IMR-90 (cell line): ENCODE measurements around the gene TOPORS. TPM values are rescaled to one million over a fixed set of nuclear protein-coding genes. Genes with fewer than 3 reads are reported as not detected.

Source experiments
- ATAC-seq: fragments of 200-7000 bp; cut with Tn5 transposase; 2 replicates; pipeline ENCODE4 v1.9.1; 2020; ENCODE audit warnings: low read depth, mild to moderate bottlenecking, moderate library complexity
- BruUV-seq: library from RNA; stranded (reverse); fragments of 400-500 nt; replicated peaks from 2 replicates; lab custom pipeline; 2021; lab: Mats Ljungman, UMichigan
- CTCF ChIA-PET: fragments of 300-600 bp; formaldehyde crosslinking; extraction: SDS; loops from one replicate; lab custom pipeline; 2021; ENCODE audit warnings: antibody characterized with exemption; lab: Yijun Ruan, JAX
- POLR2A ChIA-PET: fragments of 300-600 bp; sonication (Branson Sonifier 250); formaldehyde crosslinking; loops from one replicate; lab custom pipeline; 2022; ENCODE audit warnings: antibody characterized with exemption; ENCODE audit not compliant: unreplicated experiment; lab: Charles Lee
- DNase-seq: peaks from one replicate; pipeline ENCODE4 v3.0.0; 2013
- H2AFZ ChIP-seq: replicated peaks from 2 replicates; pipeline ENCODE3; 2013; ENCODE audit warnings: low read length, mild to moderate bottlenecking; ENCODE audit not compliant: poor library complexity
- H2AK5ac ChIP-seq: 2 replicates; pipeline ENCODE4 v1.6.1; 2013; ENCODE audit warnings: low read depth, low read length, inconsistent platforms
- H2AK9ac ChIP-seq: replicated peaks from 2 replicates; pipeline ENCODE3; 2013; ENCODE audit warnings: mild to moderate bottlenecking, low read depth, low read length, moderate library complexity; ENCODE audit not compliant: poor library complexity
- H2BK120ac ChIP-seq: 2 replicates; pipeline ENCODE4 v1.6.1; 2013; ENCODE audit warnings: low read depth, low read length, inconsistent platforms
- H2BK15ac ChIP-seq: 3 replicates; pipeline ENCODE4 v1.6.1; 2013; ENCODE audit warnings: low read depth, low read length, inconsistent platforms
- H2BK20ac ChIP-seq: 2 replicates; pipeline ENCODE4 v1.6.1; 2013; ENCODE audit warnings: low read depth, mild to moderate bottlenecking, inconsistent platforms, low read length, moderate library complexity
- H2BK5ac ChIP-seq: 2 replicates; pipeline ENCODE4 v1.6.1; 2013; ENCODE audit warnings: mild to moderate bottlenecking, low read depth, low read length, inconsistent platforms; ENCODE audit not compliant: poor library complexity, severe bottlenecking
- H3K14ac ChIP-seq: replicated peaks from 2 replicates; pipeline ENCODE4 v1.6.1; 2013; ENCODE audit warnings: low read depth, low read length, inconsistent platforms
- H3K18ac ChIP-seq: 2 replicates; pipeline ENCODE4 v1.6.1; 2013; ENCODE audit warnings: low read depth, low read length, control low read depth
- H3K23ac ChIP-seq: 2 replicates; pipeline ENCODE4 v1.6.1; 2013; ENCODE audit warnings: low read depth, low read length, inconsistent platforms
- H3K27ac ChIP-seq: 2 replicates; pipeline ENCODE4 v1.5.1; 2013; ENCODE audit warnings: mild to moderate bottlenecking, control low read depth, low read length; ENCODE audit not compliant: insufficient read depth
- H3K27me3 ChIP-seq: 2 replicates; pipeline ENCODE4 v1.6.1; 2013; ENCODE audit warnings: low read length; ENCODE audit not compliant: control insufficient read depth, insufficient read depth
- H3K36me3 ChIP-seq: 2 replicates; pipeline ENCODE4 v1.6.1; 2013; ENCODE audit warnings: low read length, mixed read lengths; ENCODE audit not compliant: control insufficient read depth, insufficient read depth
- H3K4ac ChIP-seq: 2 replicates; pipeline ENCODE4 v1.6.1; 2013; ENCODE audit warnings: low read depth, low read length, inconsistent platforms
- H3K4me1 ChIP-seq: 2 replicates; pipeline ENCODE4 v1.6.1; 2013; ENCODE audit warnings: low read length, mixed read lengths; ENCODE audit not compliant: control insufficient read depth, insufficient read depth
- H3K4me2 ChIP-seq: 2 replicates; pipeline ENCODE4 v1.6.1; 2013; ENCODE audit warnings: low read depth, mild to moderate bottlenecking, control low read depth, low read length, moderate library complexity
- H3K4me3 ChIP-seq: 2 replicates; pipeline ENCODE4 v1.5.1; 2013; ENCODE audit warnings: low read depth, mild to moderate bottlenecking, control low read depth, low read length, moderate library complexity; ENCODE audit not compliant: insufficient read depth
- H3K56ac ChIP-seq: 2 replicates; pipeline ENCODE4 v1.6.1; 2013; ENCODE audit warnings: low read length, inconsistent platforms; ENCODE audit not compliant: insufficient read depth; ENCODE audit errors: extremely low read depth
- H3K79me1 ChIP-seq, 2 experiments: 2 replicates each; pipeline ENCODE4 v1.6.1; 2013; ENCODE audit warnings: low read length in 2 of 2, inconsistent platforms in 1 of 2, low read depth in 1 of 2
- H3K9ac ChIP-seq: 2 replicates; pipeline ENCODE4 v1.6.1; 2013; ENCODE audit warnings: low read depth, low read length, control low read depth
- H3K9me1 ChIP-seq: 2 replicates; pipeline ENCODE4 v1.6.1; 2013; ENCODE audit warnings: low read length, inconsistent platforms; ENCODE audit not compliant: insufficient read depth
- H3K9me3 ChIP-seq: 2 replicates; pipeline ENCODE4 v1.6.1; 2013; ENCODE audit warnings: low read length; ENCODE audit not compliant: control insufficient read depth, insufficient read depth
- H4K20me1 ChIP-seq: 2 replicates; pipeline ENCODE4 v1.6.1; 2013; ENCODE audit warnings: low read length, inconsistent platforms; ENCODE audit not compliant: insufficient read depth
- H4K5ac ChIP-seq: 2 replicates; pipeline ENCODE4 v1.6.1; 2013; ENCODE audit warnings: mild to moderate bottlenecking, low read depth, low read length, control low read depth
- H4K8ac ChIP-seq, 2 experiments: 2 replicates each; pipeline ENCODE4 v1.6.1; 2013; ENCODE audit warnings: low read depth in 2 of 2, low read length in 2 of 2, control low read depth in 1 of 2, inconsistent platforms in 1 of 2
- H4K91ac ChIP-seq: 2 replicates; pipeline ENCODE4 v1.6.1; 2013; ENCODE audit warnings: low read depth, low read length, inconsistent platforms; ENCODE audit not compliant: insufficient read depth
- BHLHE40 ChIP-seq: fragments of 150-350 bp; IDR thresholded peaks from 2 replicates; pipeline ENCODE4 v1.6.1; 2016; ENCODE audit warnings: mild to moderate bottlenecking, low read depth, low read length
- CEBPB ChIP-seq: IDR thresholded peaks from 2 replicates; pipeline ENCODE4 v1.6.1; 2012; ENCODE audit warnings: low read depth, low read length, improper control_type of control experiment
- CHD1 ChIP-seq: IDR thresholded peaks from 2 replicates; pipeline ENCODE4 v1.6.1; 2012; ENCODE audit warnings: low read depth, low read length, improper control_type of control experiment
- CTCF ChIP-seq: conservative IDR thresholded peaks from 2 replicates; pipeline ENCODE4 v1.5.1; 2012; ENCODE audit warnings: mild to moderate bottlenecking, low read depth, low read length, improper control_type of control experiment
- FOS ChIP-seq: fragments of 150-350 bp; IDR thresholded peaks from 2 replicates; pipeline ENCODE4 v1.6.1; 2016; ENCODE audit warnings: low read depth, low read length
- MAFK ChIP-seq: IDR thresholded peaks from 2 replicates; pipeline ENCODE4 v1.6.1; 2012; ENCODE audit warnings: low read depth, low read length, improper control_type of control experiment
- MAZ ChIP-seq: IDR thresholded peaks from 2 replicates; pipeline ENCODE4 v1.6.1; 2012; ENCODE audit warnings: low read depth, mild to moderate bottlenecking, low read length, improper control_type of control experiment, moderate library complexity, borderline replicate concordance
- MXI1 ChIP-seq: IDR thresholded peaks from 2 replicates; pipeline ENCODE4 v1.6.1; 2012; ENCODE audit warnings: low read depth, mild to moderate bottlenecking, low read length, moderate library complexity, borderline replicate concordance
- NFE2L2 ChIP-seq: fragments of 150-350 bp; IDR thresholded peaks from 2 replicates; pipeline ENCODE4 v1.6.1; 2016; ENCODE audit warnings: low read depth, mild to moderate bottlenecking, low read length
- POLR2A ChIP-seq: IDR thresholded peaks from 2 replicates; pipeline ENCODE4 v1.6.1; 2012; ENCODE audit warnings: mild to moderate bottlenecking, low read depth, low read length
- RAD21 ChIP-seq: IDR thresholded peaks from 2 replicates; pipeline ENCODE4 v1.6.1; 2012; ENCODE audit warnings: low read length, improper control_type of control experiment
- RCOR1 ChIP-seq: IDR thresholded peaks from 2 replicates; pipeline ENCODE4 v1.6.1; 2012; ENCODE audit warnings: mild to moderate bottlenecking, low read length, improper control_type of control experiment; ENCODE audit not compliant: insufficient replicate concordance
- RFX5 ChIP-seq: IDR thresholded peaks from 2 replicates; pipeline ENCODE4 v1.8.0; 2012; ENCODE audit warnings: low read depth, mild to moderate bottlenecking, low read length, moderate library complexity
- SMC3 ChIP-seq: fragments of 150-350 bp; IDR thresholded peaks from 2 replicates; pipeline ENCODE4 v1.6.1; 2016; ENCODE audit warnings: low read depth, mild to moderate bottlenecking, antibody characterized with exemption, low read length, moderate library complexity
- USF2 ChIP-seq: fragments of 150-350 bp; IDR thresholded peaks from 2 replicates; pipeline ENCODE4 v1.6.1; 2017; ENCODE audit warnings: mild to moderate bottlenecking, antibody characterized with exemption, low read length, low read depth
- WGBS, 2 experiments: methylation state at CpG; one replicate each; pipeline versions ENCODE4 v1.1.5 to v1.1.7; 2013; ENCODE audit warnings: missing lambda C conversion rate in 2 of 2; ENCODE audit not compliant: insufficient read length in 1 of 2; ENCODE audit errors: extremely low coverage in 2 of 2; 5-methylcytosine and 5-hydroxymethylcytosine counted together
- dilution Hi-C: fragments of 300-500 bp; cut with HindIII; formaldehyde crosslinking; loops from one replicate; pipeline ENCODE4 v1.14.3; 2018; ENCODE audit warnings: low sequenced_read_pairs; ENCODE audit not compliant: unreplicated experiment
- in situ Hi-C: fragments of 300-500 bp; cut with MboI; formaldehyde crosslinking; loops from 3 replicates; pipeline ENCODE4 v1.14.3; 2019; ENCODE audit warnings: low sequenced_read_pairs, inconsistent platforms, mixed read lengths
- intact Hi-C: fragments of 100-400 bp; cut with micrococcal nuclease; formaldehyde crosslinking; loops from 2 replicates; pipeline ENCODE4 v1.10.0; 2022
- polyA plus RNA-seq, 3 experiments: library from polyadenylated mRNA; depleted of rRNA; stranded (reverse); fragments of >200 nt; gene quantifications; 2 replicates each; pipeline ENCODE4 v1.2.3, GENCODE V29; 2012; ENCODE audit warnings: low replicate concordance in 1 of 3
- total RNA-seq: library from RNA; depleted of rRNA; stranded (reverse); fragments of >200 nt; gene quantifications from 2 replicates; pipeline ENCODE4 v1.2.3, GENCODE V29; 2012
- TF ChIP-seq, protein P1 (sequence below): fragments of 150-350 bp; IDR thresholded peaks from 2 replicates; pipeline ENCODE4 v1.6.1; 2016; ENCODE audit warnings: low read depth, mild to moderate bottlenecking, low read length, moderate library complexity, borderline replicate concordance

The TOPORS gene
- total and polyA plus RNA-seq, 2 of the 4 experiments (the other 2 are of a cell fraction): 7.4 to 27.8 TPM

GRCh38 chr9:32590898-32591297 lies 38.5 kb upstream of the TOPORS start:
- dilution Hi-C loops (no loop called here), in situ Hi-C loops (no loop called here), intact Hi-C loops (no loop called here)
- Histone ChIP-seq H3K4me1 (no peaks in the 10 kb centered on the region), H4K20me1 (no peaks in the 10 kb centered on the region), H3K79me1 (no peaks in the 10 kb centered on the region), H2AK9ac (no peak overlapping the region), H3K23ac (no peak overlapping the region), H2AK5ac (no peak overlapping the region), H3K18ac (no peak overlapping the region), H3K27ac (no peak overlapping the region), H3K4me2 (no peak overlapping the region), H3K9me1 (no peaks in the 10 kb centered on the region), H4K91ac (no peak overlapping the region), H2BK15ac (no peak overlapping the region), H4K8ac (no peak overlapping the region), H3K9me3 (no peaks in the 10 kb centered on the region), H3K9ac (no peak overlapping the region), H3K14ac (no peak overlapping the region), H3K56ac (no peak overlapping the region), H3K4ac (no peak overlapping the region), H2BK20ac (no peak overlapping the region), H3K27me3 (peaks cover 1% of the 10 kb centered on the region; the same call in 1 of the 2 replicates), H2BK5ac (no peak overlapping the region), H2AFZ (no peak overlapping the region), H3K36me3 (no peaks in the 10 kb centered on the region), H2BK120ac (no peak overlapping the region), H4K5ac (no peak overlapping the region), H3K4me3 (no peak overlapping the region)
- POLR2A ChIA-PET: no interaction called here
- WGBS, 2 experiments: no CpG with 5 or more reads among the region's 1 CpG
- CTCF ChIA-PET: interaction anchor here (1.4 to 3.3 kb wide), 2 partner anchors 11 to 378 kb away, joined by 7 to 11 read pairs; no protein-coding TSS in a partner anchor
- ATAC-seq (no peak), DNase-seq (no peak)
- TF ChIP-seq NFE2L2: no peak
- no peak for TF ChIP-seq USF2
- no peak for TF ChIP-seq FOS
- TF ChIP-seq RCOR1: no peak
- no peak for TF ChIP-seq SMC3
- no peak for TF ChIP-seq CTCF
- no peak for TF ChIP-seq RAD21
- TF ChIP-seq MAZ: no peak
- TF ChIP-seq POLR2A: no peak
- no peak for TF ChIP-seq CHD1
- no peak for TF ChIP-seq RFX5
- TF ChIP-seq, protein P1, sequence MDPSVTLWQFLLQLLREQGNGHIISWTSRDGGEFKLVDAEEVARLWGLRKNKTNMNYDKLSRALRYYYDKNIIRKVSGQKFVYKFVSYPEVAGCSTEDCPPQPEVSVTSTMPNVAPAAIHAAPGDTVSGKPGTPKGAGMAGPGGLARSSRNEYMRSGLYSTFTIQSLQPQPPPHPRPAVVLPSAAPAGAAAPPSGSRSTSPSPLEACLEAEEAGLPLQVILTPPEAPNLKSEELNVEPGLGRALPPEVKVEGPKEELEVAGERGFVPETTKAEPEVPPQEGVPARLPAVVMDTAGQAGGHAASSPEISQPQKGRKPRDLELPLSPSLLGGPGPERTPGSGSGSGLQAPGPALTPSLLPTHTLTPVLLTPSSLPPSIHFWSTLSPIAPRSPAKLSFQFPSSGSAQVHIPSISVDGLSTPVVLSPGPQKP: no peak
- TF ChIP-seq CEBPB: no peak
- TF ChIP-seq BHLHE40: no peak
- TF ChIP-seq MAFK: no peak
- TF ChIP-seq MXI1: no peak
- BruUV-seq: no TSS peak
